ENCODE measurements around the gene SHMT1.

GRCh38 chr17:18323007-18323406 lies 40.3 kb downstream of the SHMT1 start:
- TF ChIP-seq POLR2AphosphoS5 (IDR thresholded peaks at IDR 0.05), result no peak
- no peak for TF ChIP-seq POLR2A (IDR thresholded peaks at IDR 0.05; ENCODE audit: low read depth)

Data from esophagus muscularis mucosa (tissue), 2 donors.